ENCODE data around the gene CGB1. TPM values are rescaled to one million over a fixed set of nuclear protein-coding genes. Genes with fewer than 3 reads are reported as not detected.

Gene CGB1
- total and polyA plus RNA-seq, 10 of the 15 experiments (the other 5 are each of a cell fraction or from before 2014, with no cell fraction given), result not detected

DNA sequence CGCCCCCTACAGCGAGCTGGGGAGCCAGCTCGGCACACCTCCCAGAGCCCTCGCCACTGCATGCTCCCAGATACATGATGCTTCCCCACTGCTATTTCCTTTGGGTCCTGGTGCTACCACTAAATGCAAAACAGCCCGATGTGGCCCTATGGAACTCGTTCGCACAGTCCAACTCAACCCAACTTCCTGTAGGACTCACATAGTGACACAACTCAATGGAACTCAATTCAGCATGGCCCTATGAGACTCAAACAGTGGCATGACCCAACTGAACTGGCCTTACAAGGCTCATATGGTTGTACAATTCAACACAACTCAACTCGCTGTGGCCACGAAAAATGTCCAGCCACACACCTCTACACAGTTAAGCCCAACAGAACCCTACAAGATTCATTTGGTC lies 32.3 kb upstream of the CGB1 start:
- Histone ChIP-seq H3K79me2 (ENCODE audit: control insufficient read depth, insufficient read depth, low read length) (no peaks in the 10 kb centered on the region), H2AFZ (ENCODE audit: control insufficient read depth, low read depth, low read length) (no peak overlapping the region), H3K27ac (ENCODE audit: control insufficient read depth, insufficient read depth) (no peak overlapping the region), H3K4me3 (no peak overlapping the region), H3K27me3 (replicated peaks in 1 of 2; ENCODE audit: control insufficient read depth in 2 of 2, insufficient read depth in 2 of 2, low read length in 1 of 2) (peaks cover 1 to 5% of the 10 kb centered on the region in 2 experiments), H3K36me3 (ENCODE audit: control insufficient read depth in 2 of 2, insufficient read depth in 2 of 2, low read length in 1 of 2) (no peaks in the 10 kb centered on the region), H3K4me2 (ENCODE audit: control insufficient read depth, insufficient read depth) (no peak overlapping the region), H4K20me1 (ENCODE audit: control insufficient read depth, insufficient read depth) (no peaks in the 10 kb centered on the region), H3K4me1 (ENCODE audit: control insufficient read depth, insufficient read depth, low read length) (no peaks in the 10 kb centered on the region), H3K9me3 (replicated peaks; ENCODE audit: control insufficient read depth, insufficient read depth, low read length) (no peaks in the 10 kb centered on the region; the same call in 2 of the 3 replicates), H3K9ac (ENCODE audit: control insufficient read depth, insufficient read depth, low read length) (no peak overlapping the region)
- ChIA-PET SMC1A (ENCODE audit: uncharacterized antibody, unreplicated experiment) (no interaction called here), POLR2A (interaction anchor here (1.3 kb wide), 1 partner anchor 8 kb away, joined by 4 read pairs; no protein-coding TSS in a partner anchor), CTCF (interaction anchor here (1.4 kb wide), 1 partner anchor 157 kb away, joined by 3 read pairs; no protein-coding TSS in a partner anchor), RAD21 (ENCODE audit: unreplicated experiment) (interaction anchor here (1.9 kb wide), 1 partner anchor 139 kb away, joined by 4 read pairs; no protein-coding TSS in a partner anchor)
- in situ Hi-C loops (cut with MboI) (no loop called here), intact Hi-C loops (cut with micrococcal nuclease; ENCODE audit: unreplicated experiment) (no loop called here)
- FAIRE-seq (no peak), ATAC-seq (no peak), DNase-seq (ENCODE audit: low read depth, low spot score) (no peak)
- no peak for TF ChIP-seq TARDBP (IDR thresholded peaks at IDR 0.05; ENCODE audit: borderline replicate concordance)
- TF ChIP-seq, protein P1, sequence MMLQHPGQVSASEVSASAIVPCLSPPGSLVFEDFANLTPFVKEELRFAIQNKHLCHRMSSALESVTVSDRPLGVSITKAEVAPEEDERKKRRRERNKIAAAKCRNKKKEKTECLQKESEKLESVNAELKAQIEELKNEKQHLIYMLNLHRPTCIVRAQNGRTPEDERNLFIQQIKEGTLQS (IDR thresholded peaks at IDR 0.05; ENCODE audit: borderline replicate concordance, extremely low read depth, low read depth, low read length), result no peak
- no peak for TF ChIP-seq RELA (IDR thresholded peaks at IDR 0.05; ENCODE audit: borderline replicate concordance, partially characterized antibody)
- no peak for TF ChIP-seq BRCA1 (IDR thresholded peaks at IDR 0.05; ENCODE audit: low read depth, low read length)
- no peak for TF ChIP-seq HCFC1 (IDR thresholded peaks at IDR 0.05; ENCODE audit: low read length)
- TF ChIP-seq GATAD2B (conservative IDR thresholded peaks at IDR 0.05; ENCODE audit: low read depth), result no peak
- no peak for TF ChIP-seq ELK1 (IDR thresholded peaks at IDR 0.05; ENCODE audit: low read depth, low read length)
- TF ChIP-seq E2F8 (IDR thresholded peaks at IDR 0.05; ENCODE audit: low read depth, partially characterized antibody), result no peak
- TF ChIP-seq SMC3 (IDR thresholded peaks at IDR 0.05; ENCODE audit: borderline replicate concordance, low read length), result no peak
- TF ChIP-seq EZH2 (IDR thresholded peaks at IDR 0.05; ENCODE audit: borderline replicate concordance, control insufficient read depth, low read depth, low read length), result no peak
- TF ChIP-seq, protein P2, sequence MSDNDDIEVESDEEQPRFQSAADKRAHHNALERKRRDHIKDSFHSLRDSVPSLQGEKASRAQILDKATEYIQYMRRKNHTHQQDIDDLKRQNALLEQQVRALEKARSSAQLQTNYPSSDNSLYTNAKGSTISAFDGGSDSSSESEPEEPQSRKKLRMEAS (IDR thresholded peaks at IDR 0.05; ENCODE audit: low read depth, low read length), result no peak
- no peak for TF ChIP-seq REST (IDR thresholded peaks at IDR 0.05; ENCODE audit: low read depth, low read length)
- no peak for TF ChIP-seq MYB (IDR thresholded peaks at IDR 0.05; ENCODE audit: borderline replicate concordance, low read depth, low read length)
- 53% methylated on average over 9 of the region's 9 CpGs for WGBS (ENCODE audit: insufficient coverage, insufficient replicate concordance, low lambda C conversion rate, missing lambda C conversion rate)
- no TSS peak for BruUV-seq (replicated peaks)
